Activated CD4-positive, alpha-beta T cell treated with anti-CD3 and anti-CD28 coated beads for 4 hours (primary cell): ENCODE measurements around the gene POLR1G.
"Not testable (repeated sequence)": the region's sequence is repeated elsewhere in the genome, so short reads cannot be mapped to it uniquely, and the experiment has no call there.

ENCODE experiments used
- DNase-seq, 2 donors: peaks; one replicate each; pipeline ENCODE4 v3.0.0-alpha.2; 2020

Gene POLR1G

GRCh38 chr19:45423033-45423588, 16.7 kb downstream of the POLR1G start:
- DNase-seq, result peak; percentile 83 to 87

GRCh38 chr19:45423589-45424190, 17.2 kb downstream of the POLR1G start, which contains the start of gene ERCC1:
Gene ERCC1, minus strand, starts transcription at chr19:45423917. Its CDS starts 543 bp downstream, at chr19:45423374.
- DNase-seq, result peak; percentile 50 to 53

GRCh38 chr19:45424191-45425058, 18.0 kb downstream of the POLR1G start:
- DNase-seq, result peak in 1 of 2 donors; percentile 52

- no peak for DNase-seq
Measured at GRCh38 chr19:45428384-45429231, 22.2 kb downstream of the POLR1G start.

- DNase-seq, result not testable (repeated sequence)
Measured at GRCh38 chr19:45429896-45430295, 23.5 kb downstream of the POLR1G start.

GRCh38 chr19:45431008-45431407, 24.6 kb downstream of the POLR1G start:
- DNase-seq, result not testable (repeated sequence)

GRCh38 chr19:45432543-45432942, 26.1 kb downstream of the POLR1G start:
- DNase-seq, result not testable (repeated sequence)

GRCh38 chr19:45437328-45437727, 30.9 kb downstream of the POLR1G start:
- no peak for DNase-seq

- no peak for DNase-seq
Measured at GRCh38 chr19:45439190-45439568, 32.7 kb downstream of the POLR1G start.

- peak; percentile 80 to 85 for DNase-seq
Measured at GRCh38 chr19:45439569-45440258, 33.3 kb downstream of the POLR1G start.

GRCh38 chr19:45440259-45440638, 33.8 kb downstream of the POLR1G start:
- no peak for DNase-seq

GRCh38 chr19:45440873-45441654, 34.6 kb downstream of the POLR1G start:
- DNase-seq, result no peak

- no peak for DNase-seq
Measured at GRCh38 chr19:45442408-45442777, 35.9 kb downstream of the POLR1G start.

- peak in 1 of 2 donors; percentile 33 for DNase-seq
Measured at GRCh38 chr19:45442778-45443461, 36.5 kb downstream of the POLR1G start.

GRCh38 chr19:45443462-45444317, 37.2 kb downstream of the POLR1G start:
- peak; percentile 32 to 51 for DNase-seq

- DNase-seq, result peak; percentile 65 to 73
Measured at GRCh38 chr19:45444318-45445041, 38.0 kb downstream of the POLR1G start.

- no peak for DNase-seq
Measured at GRCh38 chr19:45445139-45445538, 38.7 kb downstream of the POLR1G start.

GRCh38 chr19:45446295-45446694, 39.9 kb downstream of the POLR1G start:
- no peak for DNase-seq

- no peak for DNase-seq
Measured at GRCh38 chr19:45446944-45447343, 40.5 kb downstream of the POLR1G start.
